Ramos (cell line): ENCODE results near the gene NHLH1.

ENCODE experiments used
- in situ Hi-C: fragments of 300-500 bp; cut with MboI; formaldehyde crosslinking; loops from one replicate; pipeline ENCODE4 v1.14.3; 2022; ENCODE audit warnings: low sequenced_read_pairs; ENCODE audit not compliant: unreplicated experiment

Gene NHLH1

GRCh38 chr1:160407839-160408801, 41.2 kb downstream of the NHLH1 start:
- in situ Hi-C loops, result loop anchor here (25.0 kb wide), 2 partner anchors 554 to 979 kb away; partner anchors contain the start of gene ITLN2

DNA sequence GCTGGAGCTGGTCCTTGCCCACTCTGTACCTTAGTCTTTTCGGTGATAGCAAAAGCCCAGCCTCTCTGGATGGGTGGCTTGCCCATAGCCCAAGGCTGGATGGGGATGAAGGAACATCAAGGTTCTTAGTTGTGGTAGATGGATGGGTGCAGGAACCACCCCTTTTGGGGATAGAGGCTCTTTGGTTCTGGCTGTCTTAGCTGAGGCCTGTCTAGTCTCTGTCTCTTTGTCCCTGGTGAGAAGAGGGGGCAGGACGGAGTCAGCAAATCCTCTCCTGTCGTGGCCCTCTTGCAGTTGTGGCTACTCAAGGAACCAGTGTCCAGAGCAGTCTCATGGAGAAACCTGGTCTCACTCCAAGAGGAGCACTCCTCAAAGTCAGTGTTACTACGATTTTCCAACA, 42.0 kb downstream of the NHLH1 start:
- in situ Hi-C loops, result loop anchor here (25.0 kb wide), 2 partner anchors 553 to 978 kb away; partner anchors contain the start of gene ITLN2

GRCh38 chr1:160409486-160409885, 42.6 kb downstream of the NHLH1 start:
- in situ Hi-C loops, result loop anchor here (25.0 kb wide), 2 partner anchors 553 to 978 kb away; partner anchors contain the start of gene ITLN2

DNA sequence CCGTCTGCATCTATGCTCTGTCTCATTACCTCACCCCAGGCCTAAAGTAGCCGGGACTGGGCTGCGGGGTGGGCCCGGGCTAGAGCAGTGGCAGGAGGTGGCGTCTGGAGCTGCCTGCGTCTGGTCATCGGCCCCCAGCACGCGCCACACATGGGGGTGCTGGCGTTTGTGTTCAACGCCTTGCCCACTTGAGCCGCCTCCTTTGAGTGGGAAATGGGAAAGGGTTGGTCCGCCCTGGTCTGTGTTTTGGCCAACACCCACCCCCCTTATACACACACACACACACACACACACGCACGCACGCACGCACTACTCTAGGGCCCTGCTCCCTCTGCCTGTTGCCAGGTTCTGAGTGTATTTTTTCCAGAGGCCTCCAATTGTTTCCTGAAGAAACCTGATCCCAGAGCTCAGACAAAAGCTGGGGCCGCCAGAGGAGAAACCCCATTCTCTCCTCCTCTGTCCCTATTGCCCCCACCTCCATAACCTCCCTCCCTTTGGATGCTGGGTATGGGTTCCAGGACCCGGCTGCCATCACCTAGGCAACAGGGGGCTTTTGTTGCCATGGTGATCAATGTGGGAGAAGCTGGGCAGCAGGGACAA, 43.6 kb downstream of the NHLH1 start:
- in situ Hi-C loops, result loop anchor here (25.0 kb wide), 2 partner anchors 552 to 977 kb away; partner anchors contain the start of gene ITLN2

DNA sequence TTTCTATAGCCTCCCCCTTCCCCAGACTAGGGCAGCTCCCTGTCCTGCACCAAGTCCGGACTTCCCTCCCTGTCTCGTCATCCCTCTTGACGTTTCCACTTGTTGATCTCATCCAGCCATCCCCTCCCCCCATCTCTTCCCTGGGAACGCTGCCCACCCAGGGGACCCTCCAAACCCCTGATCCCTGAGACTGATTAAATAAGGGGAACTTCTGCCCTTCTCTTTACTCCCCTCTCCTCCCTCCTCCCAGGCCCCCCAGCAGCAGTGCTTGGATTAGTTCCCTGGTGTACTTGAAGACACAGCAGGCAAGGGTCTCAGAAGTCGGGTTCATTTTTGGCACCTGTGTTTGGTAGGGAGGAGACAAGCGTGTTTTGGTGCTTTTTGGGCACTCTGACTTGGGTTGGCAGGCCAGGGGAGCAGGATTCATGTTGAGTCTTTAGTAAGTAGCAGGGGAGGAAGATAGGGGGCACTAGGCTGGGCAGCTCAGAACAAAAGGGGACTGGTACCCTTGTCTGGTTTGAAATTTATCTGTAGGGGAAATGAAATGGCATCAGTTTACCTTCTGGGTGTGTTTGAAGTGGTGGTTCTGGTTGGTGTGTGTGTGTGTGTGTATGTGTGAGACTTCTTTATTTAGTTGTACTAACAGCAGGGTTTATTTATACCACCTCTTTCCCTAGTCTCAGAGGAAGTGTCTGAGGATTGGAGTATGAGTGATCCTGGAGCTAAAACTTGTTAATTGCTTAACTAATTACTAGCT, 44.6 kb downstream of the NHLH1 start:
- in situ Hi-C loops, result loop anchor here (25.0 kb wide), 2 partner anchors 551 to 976 kb away; partner anchors contain the start of gene ITLN2

GRCh38 chr1:160412028-160412362, 45.1 kb downstream of the NHLH1 start:
- in situ Hi-C loops, result loop anchor here (25.0 kb wide), 2 partner anchors 550 to 975 kb away; partner anchors contain the start of gene ITLN2

DNA sequence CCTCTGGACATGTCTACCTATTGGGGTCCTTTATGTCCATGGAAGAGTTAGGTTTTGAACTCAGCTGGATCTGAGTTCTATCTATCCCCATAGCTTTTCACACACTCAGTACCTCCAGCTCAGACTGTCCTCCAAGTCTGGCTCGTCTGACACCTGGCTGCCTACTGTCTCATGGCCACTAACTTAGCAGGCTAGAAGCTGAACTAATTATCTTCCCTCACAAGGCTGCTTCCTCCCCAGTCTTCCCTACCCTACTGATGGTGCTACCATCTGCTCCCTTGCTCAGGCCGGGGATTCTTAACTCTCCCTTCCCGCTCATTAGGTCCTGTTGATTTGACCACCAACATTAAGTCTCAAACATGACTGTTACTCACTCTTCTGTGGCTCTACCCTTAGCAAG, 46.8 kb downstream of the NHLH1 start:
- in situ Hi-C loops, result loop anchor here (25.0 kb wide), 2 partner anchors 549 to 974 kb away; partner anchors contain the start of gene ITLN2

- in situ Hi-C loops, result loop anchor here (25.0 kb wide), 2 partner anchors 547 to 972 kb away; partner anchors contain the start of gene ITLN2
Measured at GRCh38 chr1:160414881-160415280, 48.0 kb downstream of the NHLH1 start.

DNA sequence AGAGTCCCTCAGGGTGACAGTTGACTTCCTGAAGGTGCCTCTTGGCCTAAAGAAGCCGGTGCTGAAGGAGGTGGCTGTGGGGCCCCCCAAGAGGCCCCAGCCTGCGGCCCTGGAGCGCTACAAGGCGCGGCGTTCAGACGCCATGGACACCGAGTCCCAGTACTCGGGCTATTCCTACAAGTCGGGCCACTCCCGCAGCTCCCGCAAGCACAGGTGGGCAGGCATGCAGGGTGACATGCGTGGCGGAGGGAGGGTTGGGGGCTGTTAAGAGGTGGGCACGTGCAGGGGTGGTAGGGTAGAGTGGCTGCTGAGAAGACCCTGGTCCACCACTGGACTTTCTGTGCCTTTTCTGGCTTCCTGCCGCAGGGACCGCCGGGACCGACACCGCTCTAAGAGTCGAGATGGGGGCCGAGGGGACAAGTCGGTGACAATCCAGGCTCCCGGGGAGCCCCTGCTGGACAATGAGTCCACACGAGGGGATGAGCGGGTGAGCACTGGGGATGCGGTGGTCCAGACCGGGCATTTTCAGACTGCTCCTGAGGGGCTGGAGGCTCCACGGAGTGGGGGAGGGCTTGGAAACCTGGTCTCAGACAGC, 48.9 kb downstream of the NHLH1 start:
- in situ Hi-C loops, result loop anchor here (25.0 kb wide), 2 partner anchors 547 to 972 kb away; partner anchors contain the start of gene ITLN2

DNA sequence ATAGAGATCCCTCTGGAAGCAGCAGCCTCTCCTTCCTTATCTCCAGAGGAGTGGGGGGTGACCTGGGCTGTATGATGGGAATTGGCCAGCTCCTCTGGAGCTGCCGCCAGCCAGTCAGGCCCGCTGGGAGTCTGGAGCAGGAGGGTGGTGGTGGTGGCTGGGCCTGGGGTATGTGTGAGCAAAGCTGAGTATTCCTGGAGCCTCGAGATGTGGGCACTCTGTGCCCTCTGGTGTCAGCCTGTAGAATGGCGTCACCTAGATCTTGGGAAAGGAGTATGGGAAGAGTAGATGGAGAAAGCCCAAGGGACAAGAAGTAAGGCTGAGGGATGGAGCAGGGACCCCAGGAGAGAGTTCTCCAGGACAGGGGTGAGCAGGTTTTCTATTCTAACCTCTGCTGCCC, 49.5 kb downstream of the NHLH1 start:
- in situ Hi-C loops, result loop anchor here (25.0 kb wide), 2 partner anchors 546 to 971 kb away; partner anchors contain the start of gene ITLN2

GRCh38 chr1:160418483-160418882, 51.6 kb downstream of the NHLH1 start:
- in situ Hi-C loops, result loop anchor here (25.0 kb wide), 2 partner anchors 544 to 969 kb away; partner anchors contain the start of gene ITLN2

DNA sequence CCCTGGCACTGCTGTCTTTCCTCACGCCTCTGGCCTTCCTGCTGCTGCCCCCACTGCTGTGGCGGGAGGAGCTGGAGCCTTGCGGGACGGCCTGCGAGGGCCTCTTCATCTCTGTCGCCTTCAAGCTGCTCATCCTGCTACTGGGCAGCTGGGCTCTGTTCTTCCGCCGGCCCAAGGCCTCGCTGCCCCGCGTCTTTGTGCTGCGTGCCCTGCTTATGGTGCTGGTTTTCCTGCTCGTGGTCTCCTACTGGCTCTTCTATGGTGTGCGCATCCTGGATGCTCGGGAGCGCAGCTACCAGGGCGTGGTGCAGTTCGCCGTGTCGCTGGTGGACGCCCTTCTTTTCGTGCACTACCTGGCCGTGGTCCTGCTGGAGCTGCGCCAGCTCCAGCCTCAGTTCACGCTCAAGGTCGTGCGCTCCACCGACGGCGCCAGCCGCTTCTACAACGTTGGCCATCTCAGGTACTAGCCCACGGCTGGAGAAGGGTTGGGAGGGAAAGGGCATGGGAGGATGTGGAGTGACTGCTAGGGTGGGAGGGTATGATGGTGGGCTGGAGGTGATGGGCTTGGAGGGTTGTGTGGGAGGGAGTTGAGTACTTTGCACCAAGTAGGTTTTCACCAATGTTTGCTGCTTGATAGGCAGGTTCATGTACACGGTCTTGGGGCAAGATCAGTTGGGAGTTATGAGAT, 52.4 kb downstream of the NHLH1 start:
- in situ Hi-C loops, result loop anchor here (25.0 kb wide), 2 partner anchors 543 to 968 kb away; partner anchors contain the start of gene ITLN2

DNA sequence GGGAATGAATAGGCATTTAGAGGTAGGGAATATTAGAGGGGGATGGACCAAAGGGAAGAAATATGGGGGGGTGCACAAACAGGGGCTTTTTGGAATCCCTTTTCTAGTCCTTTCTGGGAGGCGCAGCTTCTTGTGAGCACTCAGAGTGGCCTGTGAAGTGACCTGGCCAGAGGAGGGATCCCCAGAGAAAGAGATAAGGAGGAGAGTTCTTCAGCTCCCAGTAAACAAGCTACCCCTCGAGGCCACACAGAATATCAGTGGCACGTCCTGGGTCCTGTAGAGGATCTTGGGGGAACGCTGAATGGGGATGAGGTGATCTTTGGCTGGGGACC, 52.9 kb downstream of the NHLH1 start:
- in situ Hi-C loops, result loop anchor here (25.0 kb wide), 2 partner anchors 542 to 967 kb away; partner anchors contain the start of gene ITLN2

- in situ Hi-C loops, result loop anchor here (25.0 kb wide), 2 partner anchors 541 to 966 kb away; partner anchors contain the start of gene ITLN2
Measured at GRCh38 chr1:160420881-160421842, 54.3 kb downstream of the NHLH1 start.

DNA sequence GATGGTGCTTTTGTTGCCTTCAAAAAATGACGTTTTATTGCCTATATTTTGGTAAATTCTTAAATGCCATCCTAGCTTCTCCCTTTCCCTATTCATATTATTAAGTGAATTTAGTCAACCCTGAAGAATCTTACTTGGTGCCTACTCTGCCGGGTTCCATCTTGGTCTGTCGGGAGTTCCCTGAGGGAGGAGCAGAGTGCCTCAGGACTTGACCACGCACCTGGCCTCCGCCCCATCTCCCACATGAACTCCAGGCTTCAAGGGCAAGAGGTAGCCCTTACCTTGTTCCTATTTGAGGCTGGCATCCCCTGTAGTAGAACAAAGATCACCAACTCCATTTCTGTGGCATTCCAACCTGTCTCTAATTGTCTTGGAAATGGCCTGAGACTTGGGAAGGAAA, 55.0 kb downstream of the NHLH1 start:
- in situ Hi-C loops, result loop anchor here (25.0 kb wide), 2 partner anchors 540 to 965 kb away; partner anchors contain the start of gene ITLN2
